Peyer's patch (tissue), 4 donors: ENCODE results near the gene HLCS. TPM values are rescaled to one million over a fixed set of nuclear protein-coding genes. Genes with fewer than 3 reads are reported as not detected.

Source experiments
- DNase-seq, 3 donors: peaks; one replicate each; pipeline ENCODE4 v3.0.0-alpha.2; 2017 to 2019
- H3K27ac ChIP-seq, 4 donors: fragments of 200-600 bp; sonication (generic); one replicate each; pipeline ENCODE4 v1.5.1; 2016 to 2019
- H3K27me3 ChIP-seq, 2 donors: fragments of 200-600 bp; sonication (generic); one replicate each; pipeline ENCODE4 v1.5.1; 2019
- H3K36me3 ChIP-seq, 3 donors: fragments of 200-600 bp; sonication (generic); one replicate each; pipeline ENCODE4 v1.5.1; 2016 to 2019
- H3K4me1 ChIP-seq, 4 donors: fragments of 200-600 bp; sonication (generic); one replicate each; pipeline ENCODE4 v1.5.1; 2016 to 2019
- H3K4me3 ChIP-seq, 4 donors: fragments of 200-600 bp; sonication (generic); 1 replicate in 3 of 4; 2 replicates in 1 of 4; pipeline ENCODE4 v1.5.1; 2016 to 2019; ENCODE audit warnings: mild to moderate bottlenecking in 1 of 4
- H3K9me3 ChIP-seq, 4 donors: fragments of 200-600 bp; sonication (generic); one replicate each; pipeline ENCODE4 v1.5.1; 2016 to 2019; ENCODE audit warnings: mild to moderate bottlenecking in 1 of 4
- CTCF ChIP-seq, 6 experiments: fragments of 450-650 bp in 4 of 6; fragments of 200-600 bp in 2 of 6; sonication (generic) in 1 of 6; IDR thresholded peaks; one replicate each; pipeline ENCODE4 v1.5.1; 2017 to 2019; ENCODE audit warnings: antibody characterized with exemption in 6 of 6, mild to moderate bottlenecking in 3 of 6, moderate library complexity in 1 of 6
- POLR2A ChIP-seq, 2 donors: fragments of 450-650 bp; IDR thresholded peaks; one replicate each; pipeline ENCODE4 v1.5.1; 2017; ENCODE audit warnings: antibody characterized with exemption in 2 of 2, mild to moderate bottlenecking in 2 of 2, moderate library complexity in 2 of 2
- total RNA-seq, 4 donors: library from RNA; depleted of rRNA; stranded (reverse); fragments of >200 nt; gene quantifications; one replicate each; pipeline ENCODE4 v1.1.0, GENCODE V29; 2016

The HLCS gene
- total RNA-seq, 4 donors from 2014 or later, result 14.9 to 27.9 (median 24.3) TPM

GRCh38 chr21:36902793-36903192 is 63.7 kb downstream of the HLCS start:
- H3K9me3 ChIP-seq, result no peaks in the 10 kb centered on the region
- no peak for DNase-seq
- no peaks in the 10 kb centered on the region for H3K27me3 ChIP-seq
- no peaks in the 10 kb centered on the region for H3K4me1 ChIP-seq
- no peaks in the 10 kb centered on the region for H3K36me3 ChIP-seq
- H3K27ac ChIP-seq, result no peak overlapping the region
- H3K4me3 ChIP-seq, result no peak overlapping the region
- no peak for TF ChIP-seq POLR2A (IDR thresholded peaks at IDR 0.05)
- TF ChIP-seq CTCF (IDR thresholded peaks at IDR 0.05), result no peak

GRCh38 chr21:36902331-36902730 is 64.1 kb downstream of the HLCS start:
- Histone ChIP-seq H3K9me3 (no peaks in the 10 kb centered on the region), H3K4me1 (no peaks in the 10 kb centered on the region), H3K27ac (no peak overlapping the region), H3K4me3 (no peak overlapping the region), H3K27me3 (no peaks in the 10 kb centered on the region), H3K36me3 (no peaks in the 10 kb centered on the region)
- TF ChIP-seq POLR2A (IDR thresholded peaks at IDR 0.05) (no peak), CTCF (IDR thresholded peaks at IDR 0.05) (no peak)
- no peak for DNase-seq

GRCh38 chr21:36901575-36901974 is 64.9 kb downstream of the HLCS start:
- DNase-seq, result no peak
- TF ChIP-seq CTCF (IDR thresholded peaks at IDR 0.05) (no peak), POLR2A (IDR thresholded peaks at IDR 0.05) (no peak)
- Histone ChIP-seq H3K4me3 (no peak overlapping the region), H3K4me1 (no peaks in the 10 kb centered on the region), H3K27me3 (no peaks in the 10 kb centered on the region), H3K36me3 (peaks cover 0 to 3% (median 0%) of the 10 kb centered on the region in 3 donors), H3K9me3 (no peaks in the 10 kb centered on the region), H3K27ac (no peak overlapping the region)

- Histone ChIP-seq H3K4me1 (no peaks in the 10 kb centered on the region), H3K36me3 (peaks cover 0 to 12% (median 0%) of the 10 kb centered on the region in 3 donors), H3K27ac (no peak overlapping the region), H3K4me3 (no peak overlapping the region), H3K27me3 (no peaks in the 10 kb centered on the region), H3K9me3 (no peaks in the 10 kb centered on the region)
- DNase-seq, result no peak
- TF ChIP-seq CTCF (IDR thresholded peaks at IDR 0.05), result no peak
- no peak for TF ChIP-seq POLR2A (IDR thresholded peaks at IDR 0.05)
Measured at GRCh38 chr21:36893581-36893980, 72.9 kb downstream of the HLCS start.

- DNase-seq, result no peak
- Histone ChIP-seq H3K27me3 (no peaks in the 10 kb centered on the region), H3K27ac (no peak overlapping the region), H3K4me1 (no peaks in the 10 kb centered on the region), H3K4me3 (no peak overlapping the region), H3K36me3 (peaks cover 0 to 12% (median 0%) of the 10 kb centered on the region in 3 donors), H3K9me3 (no peaks in the 10 kb centered on the region)
- no peak for TF ChIP-seq POLR2A (IDR thresholded peaks at IDR 0.05)
- TF ChIP-seq CTCF (IDR thresholded peaks at IDR 0.05), result no peak
Measured at GRCh38 chr21:36892201-36892600, 74.3 kb downstream of the HLCS start.

- no peaks in the 10 kb centered on the region for H3K27me3 ChIP-seq
- no peak overlapping the region for H3K4me3 ChIP-seq
- H3K36me3 ChIP-seq, result peaks cover 0 to 10% (median 0%) of the 10 kb centered on the region in 3 donors
- DNase-seq, result no peak
- no peak for TF ChIP-seq CTCF (IDR thresholded peaks at IDR 0.05)
- TF ChIP-seq POLR2A (IDR thresholded peaks at IDR 0.05), result no peak
- no peaks in the 10 kb centered on the region for H3K4me1 ChIP-seq
- H3K9me3 ChIP-seq, result no peaks in the 10 kb centered on the region
- no peak overlapping the region for H3K27ac ChIP-seq
Measured at GRCh38 chr21:36891692-36892091, 74.8 kb downstream of the HLCS start.
